Measurements from ENCODE around the gene LYPD3. TPM values are rescaled to one million over a fixed set of nuclear protein-coding genes. Genes with fewer than 3 reads are reported as not detected.

The LYPD3 gene
- total RNA-seq, 2 donors from 2014 or later, result 0.41 TPM; not detected in 1

DNA sequence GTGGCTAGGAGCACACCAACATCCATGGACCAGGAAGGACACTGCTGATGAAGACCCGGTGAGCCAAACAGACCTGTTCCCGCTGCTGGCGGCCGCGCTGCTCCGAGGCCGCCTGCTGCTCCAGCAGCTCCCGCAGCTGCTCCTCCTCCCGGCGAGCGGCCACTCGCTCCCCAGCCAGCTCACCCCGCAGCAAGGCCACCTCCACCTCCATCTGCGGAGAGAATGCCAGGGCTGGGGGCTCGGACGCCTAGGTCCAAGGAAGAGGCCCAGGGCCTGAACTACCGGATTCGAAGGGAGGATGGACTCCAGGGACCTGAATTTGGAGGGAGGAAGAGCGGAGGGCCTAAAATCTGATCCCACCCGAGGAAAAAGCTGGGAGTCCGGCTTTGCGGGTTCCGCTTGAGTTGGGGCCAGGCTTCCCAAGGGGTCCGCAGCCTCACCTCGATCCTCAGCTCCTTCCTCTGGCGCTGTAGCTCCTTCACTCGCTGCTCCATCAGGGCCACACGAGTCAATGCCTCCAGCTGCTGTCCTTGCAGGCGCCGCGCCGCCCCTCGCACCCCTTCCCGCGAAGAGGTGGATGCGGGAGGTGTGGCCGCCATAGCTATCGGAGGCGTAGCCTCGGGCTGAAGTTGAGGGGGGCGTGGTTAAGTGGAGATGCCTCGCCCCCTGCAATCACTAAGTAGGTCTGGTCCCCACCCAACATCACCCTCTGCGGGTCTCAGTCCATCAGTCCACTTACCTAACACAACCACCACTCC lies 36.4 kb upstream of the LYPD3 start:
- Histone ChIP-seq H3K4me1 (ENCODE audit: control insufficient read depth in 1 of 2, low read depth in 2 of 2) (peaks cover 4 to 6% of the 10 kb centered on the region in 2 donors), H3K36me3 (peaks cover 4% of the 10 kb centered on the region), H3K27ac (no peak overlapping the region), H3K4me3 (no peak overlapping the region), H3K27me3 (replicated peaks; ENCODE audit: insufficient read depth) (no peaks in the 10 kb centered on the region), H3K9me3 (no peaks in the 10 kb centered on the region)
- DNase-seq (ENCODE audit: low spot score) (no peak), ATAC-seq (ENCODE audit: insufficient number of reproducible peaks, low FRiP score, low read depth) (no peak)
- TF ChIP-seq, protein P1, sequence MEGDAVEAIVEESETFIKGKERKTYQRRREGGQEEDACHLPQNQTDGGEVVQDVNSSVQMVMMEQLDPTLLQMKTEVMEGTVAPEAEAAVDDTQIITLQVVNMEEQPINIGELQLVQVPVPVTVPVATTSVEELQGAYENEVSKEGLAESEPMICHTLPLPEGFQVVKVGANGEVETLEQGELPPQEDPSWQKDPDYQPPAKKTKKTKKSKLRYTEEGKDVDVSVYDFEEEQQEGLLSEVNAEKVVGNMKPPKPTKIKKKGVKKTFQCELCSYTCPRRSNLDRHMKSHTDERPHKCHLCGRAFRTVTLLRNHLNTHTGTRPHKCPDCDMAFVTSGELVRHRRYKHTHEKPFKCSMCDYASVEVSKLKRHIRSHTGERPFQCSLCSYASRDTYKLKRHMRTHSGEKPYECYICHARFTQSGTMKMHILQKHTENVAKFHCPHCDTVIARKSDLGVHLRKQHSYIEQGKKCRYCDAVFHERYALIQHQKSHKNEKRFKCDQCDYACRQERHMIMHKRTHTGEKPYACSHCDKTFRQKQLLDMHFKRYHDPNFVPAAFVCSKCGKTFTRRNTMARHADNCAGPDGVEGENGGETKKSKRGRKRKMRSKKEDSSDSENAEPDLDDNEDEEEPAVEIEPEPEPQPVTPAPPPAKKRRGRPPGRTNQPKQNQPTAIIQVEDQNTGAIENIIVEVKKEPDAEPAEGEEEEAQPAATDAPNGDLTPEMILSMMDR (IDR thresholded peaks at IDR 0.05), result no peak

DNA sequence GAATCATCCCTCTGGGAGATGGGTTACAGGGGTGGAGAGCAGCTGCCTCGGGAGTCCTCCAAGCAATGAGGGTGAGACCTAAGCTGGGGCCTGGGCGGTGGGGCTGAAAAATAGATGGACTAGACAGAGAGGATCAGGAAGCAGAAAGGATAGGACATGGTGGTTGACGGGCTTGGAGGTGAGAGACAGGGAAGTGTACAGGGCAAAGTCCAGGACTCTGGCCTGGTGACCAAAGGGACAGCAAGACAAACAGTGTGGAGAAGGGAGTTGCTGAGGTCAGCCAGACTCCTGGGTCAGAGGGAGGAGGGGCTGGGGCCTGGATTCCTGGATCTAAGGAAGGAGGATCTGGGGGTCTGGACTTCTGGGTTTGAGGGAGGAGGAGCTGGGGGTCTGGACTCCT lies 33.6 kb upstream of the LYPD3 start:
- TF ChIP-seq, protein P1 (IDR thresholded peaks at IDR 0.05), result no peak
- H3K9me3 ChIP-seq, result no peaks in the 10 kb centered on the region
- DNase-seq (ENCODE audit: low spot score) (no peak), ATAC-seq (ENCODE audit: insufficient number of reproducible peaks, low FRiP score, low read depth) (no peak)
- H3K36me3 ChIP-seq, result peaks cover 10% of the 10 kb centered on the region
- no peaks in the 10 kb centered on the region for H3K27me3 ChIP-seq (replicated peaks; ENCODE audit: insufficient read depth)
- H3K4me3 ChIP-seq, result no peak overlapping the region
- H3K27ac ChIP-seq, result no peak overlapping the region
- H3K4me1 ChIP-seq (ENCODE audit: control insufficient read depth in 1 of 2, low read depth in 2 of 2), result no peaks in the 10 kb centered on the region

DNA sequence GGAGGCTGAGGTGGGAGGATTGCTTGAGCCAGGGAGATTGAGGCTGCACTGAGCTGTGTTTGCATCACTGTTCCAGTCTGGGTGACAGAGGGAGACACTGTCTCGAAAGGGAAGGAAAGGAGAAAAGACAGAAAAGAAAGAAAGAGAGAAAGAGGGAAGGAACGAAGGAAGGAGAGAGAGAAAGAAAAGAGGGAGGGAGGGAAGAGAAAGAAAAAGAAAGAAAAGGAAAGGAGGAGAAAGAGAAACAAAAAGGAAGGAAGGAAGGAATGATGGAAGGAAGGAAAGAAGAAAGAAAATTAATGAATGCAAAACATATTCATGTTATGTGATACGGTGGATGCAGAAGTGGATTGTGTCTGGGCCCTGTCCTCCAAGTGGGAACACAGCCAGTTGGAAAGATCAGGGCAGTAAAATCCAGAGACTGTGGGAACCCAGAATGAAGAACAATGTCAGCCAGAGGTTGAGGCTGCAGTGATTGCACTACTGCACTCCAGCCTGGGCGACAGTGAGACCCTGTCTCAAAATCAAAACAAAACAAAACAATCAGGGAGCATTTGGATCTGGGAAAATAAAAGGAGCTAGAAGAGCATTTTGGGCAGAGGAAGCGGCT lies 32.9 kb upstream of the LYPD3 start:
- H3K27ac ChIP-seq, result no peak overlapping the region
- no peaks in the 10 kb centered on the region for H3K9me3 ChIP-seq
- no peak overlapping the region for H3K4me3 ChIP-seq
- H3K36me3 ChIP-seq, result peaks cover 10% of the 10 kb centered on the region
- TF ChIP-seq, protein P1 (IDR thresholded peaks at IDR 0.05), result no peak
- DNase-seq (ENCODE audit: low spot score) (no peak), ATAC-seq (ENCODE audit: insufficient number of reproducible peaks, low FRiP score, low read depth) (no peak)
- H3K4me1 ChIP-seq (ENCODE audit: control insufficient read depth in 1 of 2, low read depth in 2 of 2), result no peaks in the 10 kb centered on the region
- no peaks in the 10 kb centered on the region for H3K27me3 ChIP-seq (replicated peaks; ENCODE audit: insufficient read depth)

DNA sequence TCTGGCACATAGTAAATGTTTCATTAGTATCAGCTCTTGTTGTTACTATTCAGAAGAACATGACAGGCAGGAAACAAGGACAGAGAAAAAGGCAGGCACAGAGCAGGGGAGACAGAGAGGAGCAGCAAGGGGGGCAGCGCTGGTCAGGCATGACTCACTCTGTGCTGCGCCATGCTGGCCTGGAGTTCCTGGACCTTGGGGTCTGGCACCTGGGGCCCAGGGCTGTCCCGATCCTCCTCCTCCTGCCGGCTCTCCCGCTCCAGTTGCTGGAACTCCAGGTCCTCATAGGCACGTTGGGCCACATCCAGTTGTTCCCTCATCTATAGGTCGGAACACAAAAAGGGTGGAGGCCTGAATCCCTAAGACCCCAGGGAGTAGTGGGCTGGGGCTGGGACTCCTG lies 31.6 kb upstream of the LYPD3 start:
- Histone ChIP-seq H3K4me3 (no peak overlapping the region), H3K27me3 (replicated peaks; ENCODE audit: insufficient read depth) (no peaks in the 10 kb centered on the region), H3K27ac (no peak overlapping the region), H3K9me3 (no peaks in the 10 kb centered on the region), H3K4me1 (ENCODE audit: control insufficient read depth in 1 of 2, low read depth in 2 of 2) (no peaks in the 10 kb centered on the region), H3K36me3 (peaks cover 10% of the 10 kb centered on the region)
- DNase-seq (ENCODE audit: low spot score), result no peak
- ATAC-seq (ENCODE audit: insufficient number of reproducible peaks, low FRiP score, low read depth), result no peak
- TF ChIP-seq, protein P1 (IDR thresholded peaks at IDR 0.05), result no peak

DNA sequence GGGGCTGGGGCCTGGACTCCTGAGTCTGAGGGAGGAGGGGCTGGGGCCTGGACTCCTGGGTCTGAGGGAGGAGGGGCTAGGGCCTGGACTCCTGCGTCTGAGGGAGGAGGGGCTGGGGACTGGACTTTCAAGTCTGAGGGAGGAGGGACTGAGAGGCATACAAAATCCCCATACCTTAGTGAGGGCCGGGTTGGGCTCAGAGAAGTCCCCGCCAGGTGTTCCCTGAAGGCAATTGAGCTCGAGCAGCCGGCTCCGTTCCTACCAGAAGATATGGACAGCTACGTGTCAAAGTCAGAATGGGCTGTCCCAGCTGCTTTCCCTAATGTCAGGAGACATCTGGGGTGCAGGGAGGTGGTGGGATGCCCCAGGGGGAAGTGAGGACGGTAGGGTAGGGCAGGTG lies 29.7 kb upstream of the LYPD3 start:
- Histone ChIP-seq H3K36me3 (peaks cover 10% of the 10 kb centered on the region), H3K4me3 (no peak overlapping the region), H3K27ac (no peak overlapping the region), H3K4me1 (ENCODE audit: control insufficient read depth in 1 of 2, low read depth in 2 of 2) (no peaks in the 10 kb centered on the region), H3K27me3 (replicated peaks; ENCODE audit: insufficient read depth) (no peaks in the 10 kb centered on the region), H3K9me3 (no peaks in the 10 kb centered on the region)
- ATAC-seq (ENCODE audit: insufficient number of reproducible peaks, low FRiP score, low read depth), result no peak
- no peak for DNase-seq (ENCODE audit: low spot score)
- TF ChIP-seq, protein P1 (IDR thresholded peaks at IDR 0.05), result no peak

Measured in thoracic aorta (tissue), 2 donors.